Inflammatory macrophage treated with lipopolysaccharide for 4 hours (primary cell): Measurements from ENCODE around the gene IL1RN.

Experiments used
- DNase-seq: peaks from one replicate; pipeline ENCODE4 v3.0.0-alpha.2; 2020

The IL1RN gene

GRCh38 chr2:113104054-113104611 lies 23.3 kb upstream of the IL1RN start:
- DNase-seq = peak; percentile 98

GRCh38 chr2:113105047-113105785 lies 22.2 kb upstream of the IL1RN start:
- peak; percentile 98 for DNase-seq

GRCh38 chr2:113111121-113111520 lies 16.3 kb upstream of the IL1RN start:
- no peak for DNase-seq

- peak; percentile 95 for DNase-seq
Measured at GRCh38 chr2:113111823-113112287, 15.5 kb upstream of the IL1RN start.

- DNase-seq = peak; percentile 33
Measured at GRCh38 chr2:113112441-113112840, 15.0 kb upstream of the IL1RN start.

GRCh38 chr2:113112871-113113270 lies 14.5 kb upstream of the IL1RN start:
- DNase-seq = peak; percentile 78

GRCh38 chr2:113113807-113114206 lies 13.6 kb upstream of the IL1RN start:
- DNase-seq = peak; percentile 58

GRCh38 chr2:113114224-113114945 lies 13.0 kb upstream of the IL1RN start:
- no peak for DNase-seq

- DNase-seq = no peak
Measured at GRCh38 chr2:113114996-113115395, 12.4 kb upstream of the IL1RN start.

GRCh38 chr2:113116100-113116958 lies 11.1 kb upstream of the IL1RN start:
- peak; percentile 67 for DNase-seq

GRCh38 chr2:113117541-113118262 lies 9.7 kb upstream of the IL1RN start:
- DNase-seq = peak; percentile 74

GRCh38 chr2:113118263-113118657 lies 9.1 kb upstream of the IL1RN start:
- no peak for DNase-seq

GRCh38 chr2:113119111-113119510 lies 8.3 kb upstream of the IL1RN start:
- DNase-seq = peak; percentile 50

- no peak for DNase-seq
Measured at GRCh38 chr2:113120861-113121260, 6.5 kb upstream of the IL1RN start.

- DNase-seq = no peak
Measured at GRCh38 chr2:113122364-113122763, 5.0 kb upstream of the IL1RN start.

GRCh38 chr2:113123726-113124125 lies 3.7 kb upstream of the IL1RN start:
- peak; percentile 91 for DNase-seq

- DNase-seq = peak; percentile 95
Measured at GRCh38 chr2:113124181-113124961, 3.0 kb upstream of the IL1RN start.

- DNase-seq = peak; percentile 74
Measured at GRCh38 chr2:113124984-113125855, 2.2 kb upstream of the IL1RN start.

- peak; percentile 69 for DNase-seq
Measured at GRCh38 chr2:113127646-113128570, 510 bp downstream of the IL1RN start.
